ENCODE measurements around the gene NLGN3.

The NLGN3 gene

GRCh38 chrX:71216485-71216884, 71.8 kb downstream of the NLGN3 start:
- DNase-seq, result peak; percentile 17

GRCh38 chrX:71217298-71217697, 72.7 kb downstream of the NLGN3 start:
- no peak for DNase-seq

Data from NCI-H1105 (cell line).